Choroid plexus epithelial cell (primary cell): ENCODE measurements around the gene MICALL2.
A peak's percentile ranks its signal among the peaks of the same experiment; 100 is the strongest.

Experiments
- DNase-seq: peaks from one replicate; pipeline ENCODE4 v3.0.0-alpha.2; 2010; ENCODE audit warnings: low read depth
- H3K4me3 ChIP-seq: 2 replicates; pipeline ENCODE4 v1.5.1; 2011; ENCODE audit warnings: low read depth, mild to moderate bottlenecking, control low read depth, low read length, moderate library complexity
- CTCF ChIP-seq: conservative IDR thresholded peaks from 2 replicates; pipeline ENCODE4 v1.5.1; 2011; ENCODE audit warnings: low read depth, mild to moderate bottlenecking, control low read depth, inconsistent platforms, low read length, moderate library complexity

MICALL2 gene

DNA sequence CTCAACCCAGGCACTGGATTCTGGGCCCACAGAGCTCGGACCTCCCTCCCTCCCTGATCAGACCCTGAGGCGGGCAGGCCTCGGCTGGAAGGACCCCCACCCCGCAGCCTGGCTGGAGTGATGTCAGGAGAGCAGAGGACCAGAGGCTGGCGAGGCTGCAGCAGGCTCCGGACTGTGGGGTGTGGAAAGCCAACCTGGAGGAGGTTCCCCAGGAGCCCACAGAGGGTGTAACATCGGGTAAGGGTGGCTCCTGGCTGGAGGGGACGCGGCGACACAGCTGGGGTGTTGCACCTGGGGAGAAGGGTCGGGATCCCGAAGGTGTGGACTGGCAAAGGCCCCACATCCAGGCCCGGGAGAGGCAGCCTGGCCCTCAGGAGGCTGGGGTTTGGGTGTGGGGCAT, 8.9 kb upstream of the MICALL2 start:
- H3K4me3 ChIP-seq, result no peak overlapping the region
- TF ChIP-seq CTCF, result no peak
- DNase-seq, result no peak

DNA sequence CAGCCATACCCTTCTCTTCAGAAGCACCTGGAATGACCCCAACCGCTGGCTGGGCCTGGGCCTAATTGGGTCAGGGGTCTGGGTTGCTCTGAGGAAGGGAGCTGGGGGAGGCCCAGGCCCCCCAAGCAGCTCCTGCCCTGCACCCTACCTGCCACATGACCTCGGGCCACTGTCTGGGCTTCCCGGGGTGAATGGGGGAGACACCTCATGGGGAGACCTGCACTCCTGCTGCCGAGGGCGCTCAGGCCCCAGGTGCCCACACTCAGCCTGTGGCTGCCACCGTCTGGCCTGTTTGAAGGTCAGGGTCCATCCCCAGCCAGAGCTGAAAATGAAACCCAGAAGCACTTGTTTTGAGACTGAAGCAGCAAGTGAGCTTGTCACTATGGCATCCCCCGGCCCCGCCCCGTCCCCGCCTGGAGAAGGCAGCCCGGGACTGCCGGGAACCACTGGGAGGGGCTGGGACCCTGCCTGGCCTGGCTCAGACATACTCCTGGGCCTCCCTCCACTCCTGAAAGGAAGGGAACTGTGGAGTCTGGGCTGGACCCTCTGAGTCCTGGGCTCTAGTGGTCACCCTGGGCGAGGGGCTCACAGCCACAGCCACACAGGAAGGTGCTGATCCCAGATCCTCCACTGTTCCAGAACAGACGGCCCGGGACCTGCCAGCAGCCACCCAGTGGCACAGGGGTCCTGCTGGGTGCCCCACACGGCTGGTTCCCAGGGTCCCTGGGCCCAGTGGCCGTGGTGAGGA, 7.4 kb upstream of the MICALL2 start:
- TF ChIP-seq CTCF, result no peak
- peak; percentile 61 for DNase-seq
- no peak overlapping the region for H3K4me3 ChIP-seq

GRCh38 chr7:1464694-1465093, 5.4 kb upstream of the MICALL2 start:
- H3K4me3 ChIP-seq, result no peak overlapping the region
- no peak for TF ChIP-seq CTCF
- DNase-seq, result no peak

GRCh38 chr7:1463676-1464223, 4.5 kb upstream of the MICALL2 start:
- H3K4me3 ChIP-seq, result no peak overlapping the region
- TF ChIP-seq CTCF, result no peak
- peak; percentile 21 for DNase-seq

GRCh38 chr7:1461646-1462375, 2.5 kb upstream of the MICALL2 start:
- DNase-seq, result no peak
- no peak overlapping the region for H3K4me3 ChIP-seq
- TF ChIP-seq CTCF, result no peak

DNA sequence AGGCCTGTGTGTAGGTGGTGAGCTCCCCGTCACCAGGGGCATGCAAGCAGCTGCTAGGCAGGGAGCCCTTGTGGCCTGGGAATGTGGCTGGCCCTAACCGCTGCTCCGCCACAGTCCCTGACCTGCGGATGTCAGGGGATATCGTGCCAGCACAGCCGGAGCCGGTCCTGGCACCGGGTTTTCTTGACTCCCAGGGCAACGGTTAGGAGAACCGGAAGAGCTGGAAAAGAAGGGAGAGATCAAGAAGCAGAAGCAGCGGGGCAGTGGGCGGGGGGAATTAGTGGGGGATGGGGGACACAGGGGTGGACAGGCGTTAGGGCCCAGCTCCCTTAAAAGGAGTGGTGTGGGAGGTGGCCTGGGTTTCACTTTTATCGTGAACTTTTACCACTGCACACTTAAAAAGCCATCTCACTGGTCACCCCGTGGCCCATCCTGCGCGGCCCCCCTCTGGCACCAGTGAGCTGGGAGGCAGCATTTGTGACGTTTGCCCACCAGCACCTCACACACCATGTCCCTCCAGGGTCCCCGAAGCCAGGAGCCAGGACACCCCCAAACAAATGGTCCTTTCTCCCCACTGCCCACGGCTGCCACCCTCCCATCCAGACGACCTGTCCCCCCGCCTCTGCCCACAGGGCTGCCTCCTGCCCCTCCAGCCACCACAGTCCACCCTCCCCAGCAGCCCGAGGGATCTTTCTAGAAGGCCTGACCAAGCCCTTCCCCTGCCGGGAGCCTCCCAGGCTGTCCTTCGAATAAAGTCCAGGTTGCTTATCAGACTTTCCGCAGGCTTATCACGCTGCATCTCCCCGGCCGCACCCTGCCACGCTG, 1.8 kb upstream of the MICALL2 start:
- TF ChIP-seq CTCF, result no peak
- DNase-seq, result peak; percentile 59
- peak overlapping the region; percentile 35 for H3K4me3 ChIP-seq
